Mononuclear cell (primary cell): ENCODE data around the gene TMEM242. TPM values are rescaled to one million over a fixed set of nuclear protein-coding genes. Genes with fewer than 3 reads are reported as not detected.

Source experiments
- H3K27me3 ChIP-seq: 2 replicates; pipeline ENCODE4 v1.6.0; 2011; ENCODE audit warnings: low read length, control low read depth; ENCODE audit not compliant: insufficient read depth
- H3K4me1 ChIP-seq: 2 replicates; pipeline ENCODE4 v1.5.1; 2011; ENCODE audit warnings: mild to moderate bottlenecking, low read length, control low read depth; ENCODE audit not compliant: insufficient read depth
- H3K4me3 ChIP-seq: 2 replicates; pipeline ENCODE4 v1.5.1; 2011; ENCODE audit warnings: mild to moderate bottlenecking, low read length, moderate library complexity
- H3K9me3 ChIP-seq: 2 replicates; pipeline ENCODE4 v1.5.1; 2011; ENCODE audit warnings: low read depth, mild to moderate bottlenecking, control low read depth, low read length
- total RNA-seq: library from RNA; depleted of rRNA; stranded (reverse); fragments of >200 nt; gene quantifications from one replicate; pipeline ENCODE4 v1.2.3, GENCODE V29; 2012

The TMEM242 gene
- total RNA-seq, 1 donor: 9.7 TPM

DNA sequence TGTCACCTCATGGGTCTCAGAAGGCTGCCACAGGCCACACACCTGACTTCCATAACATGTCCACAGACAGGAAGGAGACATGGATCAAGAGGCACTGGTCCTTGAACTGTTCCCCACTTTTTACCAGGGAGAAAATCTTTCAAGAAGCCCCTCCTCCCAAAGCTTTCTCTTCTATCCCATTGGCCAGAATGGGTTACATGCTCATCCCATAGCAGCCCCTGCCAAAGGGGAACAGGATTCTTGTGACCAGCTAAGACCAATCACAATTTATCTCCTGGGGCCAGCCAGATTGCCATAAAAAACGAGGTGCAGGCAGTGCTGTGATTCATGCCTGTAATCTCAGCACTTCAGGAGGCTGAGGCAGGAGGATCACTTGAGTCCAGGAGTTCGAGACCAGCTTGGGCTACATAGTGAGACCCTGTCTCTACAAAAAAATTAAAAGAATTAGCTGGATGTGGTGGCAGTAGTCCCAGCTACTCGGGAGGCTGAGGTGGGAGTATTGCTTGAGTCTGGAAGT is 59.4 kb downstream of the TMEM242 start:
- Histone ChIP-seq H3K4me1 (no peaks in the 10 kb centered on the region), H3K9me3 (no peaks in the 10 kb centered on the region), H3K27me3 (no peaks in the 10 kb centered on the region), H3K4me3 (no peak overlapping the region)

DNA sequence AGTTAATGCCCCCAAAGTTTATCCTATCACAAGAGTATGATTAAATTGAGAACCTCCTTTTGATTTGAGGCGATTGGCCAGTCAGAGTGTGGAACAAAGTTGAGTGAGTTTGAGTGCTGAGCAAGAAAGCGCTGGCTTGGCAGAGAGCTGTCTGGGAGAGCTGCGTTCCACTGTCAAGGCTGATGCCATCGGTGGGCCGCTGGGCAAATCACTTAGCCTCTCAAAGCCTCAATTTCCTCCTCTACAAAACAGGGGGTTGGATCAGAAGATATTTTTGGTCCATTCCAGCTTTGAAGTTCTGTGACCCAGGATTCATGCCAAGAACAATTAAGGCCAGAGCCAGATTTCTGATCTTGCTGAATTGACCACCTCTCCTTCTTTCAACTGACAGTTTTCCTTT is 60.2 kb downstream of the TMEM242 start:
- H3K4me1 ChIP-seq: no peaks in the 10 kb centered on the region
- no peaks in the 10 kb centered on the region for H3K9me3 ChIP-seq
- no peaks in the 10 kb centered on the region for H3K27me3 ChIP-seq
- no peak overlapping the region for H3K4me3 ChIP-seq

DNA sequence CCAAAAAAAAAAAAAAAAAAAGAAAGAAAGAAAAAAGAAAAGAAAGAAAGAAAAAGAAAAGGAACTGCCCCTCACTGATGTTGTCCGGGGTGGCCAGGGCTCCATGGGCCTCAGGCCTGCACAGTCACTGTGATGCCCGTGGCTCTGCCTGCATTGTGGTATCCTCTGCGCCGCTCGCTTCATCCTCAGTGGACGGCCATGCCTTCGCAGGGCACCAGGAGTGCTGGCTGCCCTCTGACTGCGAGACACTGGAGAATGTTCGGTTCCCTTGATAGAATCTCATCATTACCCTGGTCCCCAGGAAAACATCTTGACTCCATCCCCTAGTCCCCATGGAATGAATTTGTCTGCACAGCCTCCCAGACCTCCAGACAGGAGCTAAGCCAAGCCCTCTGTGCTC is 61.7 kb downstream of the TMEM242 start:
- no peak overlapping the region for H3K4me3 ChIP-seq
- no peaks in the 10 kb centered on the region for H3K4me1 ChIP-seq
- H3K27me3 ChIP-seq: no peaks in the 10 kb centered on the region
- H3K9me3 ChIP-seq: no peaks in the 10 kb centered on the region

DNA sequence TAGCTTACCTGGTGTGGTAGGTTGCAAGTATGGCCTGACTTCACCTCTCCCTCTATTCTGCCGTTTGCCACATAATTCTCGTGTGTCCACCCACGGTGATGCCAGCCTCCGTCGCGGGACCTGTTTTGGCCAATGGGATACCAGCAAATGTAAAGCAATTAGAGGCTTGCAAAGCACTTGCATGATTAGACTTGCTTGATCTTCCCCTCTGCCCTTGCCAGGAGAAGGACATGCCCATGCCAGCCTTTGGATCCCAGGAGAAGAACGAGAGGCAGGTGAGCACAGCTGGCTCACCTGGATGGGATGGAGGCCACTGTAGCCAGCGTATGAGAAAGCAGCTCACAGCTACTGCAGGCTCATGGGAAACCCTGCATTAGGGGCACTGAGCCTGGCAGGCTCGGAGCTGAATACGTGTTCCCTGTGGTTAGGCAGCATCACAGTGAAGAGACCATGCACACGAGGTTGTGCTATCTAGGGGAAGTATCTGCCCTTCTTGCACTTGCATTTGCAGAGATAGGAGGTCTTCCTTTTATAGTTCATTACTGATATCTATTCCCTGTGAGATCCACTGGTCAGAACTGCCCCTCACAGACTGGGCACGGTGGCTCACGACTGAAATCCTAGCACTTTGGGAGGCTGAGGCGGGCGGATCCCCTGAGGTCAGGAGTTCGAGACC is 62.4 kb downstream of the TMEM242 start:
- H3K9me3 ChIP-seq: no peaks in the 10 kb centered on the region
- no peak overlapping the region for H3K4me3 ChIP-seq
- no peaks in the 10 kb centered on the region for H3K27me3 ChIP-seq
- no peaks in the 10 kb centered on the region for H3K4me1 ChIP-seq

DNA sequence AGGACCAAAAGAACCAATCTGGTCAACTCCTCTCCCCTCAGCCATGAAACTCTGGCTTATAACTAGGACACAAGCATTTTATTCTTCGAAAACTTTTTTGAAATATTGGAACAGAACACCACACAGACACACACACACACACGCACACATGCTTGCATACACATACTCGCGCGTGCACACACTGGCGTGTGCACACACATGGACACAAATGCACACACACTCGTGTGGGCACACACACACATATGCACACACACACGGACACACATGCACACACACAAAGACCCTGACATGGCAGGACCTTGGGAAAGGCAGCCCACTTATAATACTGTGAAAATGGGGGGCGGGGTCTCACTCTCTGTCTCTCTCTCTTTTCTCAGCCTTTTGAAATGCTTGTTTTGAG is 63.9 kb downstream of the TMEM242 start:
- no peaks in the 10 kb centered on the region for H3K4me1 ChIP-seq
- H3K4me3 ChIP-seq: no peak overlapping the region
- H3K27me3 ChIP-seq: no peaks in the 10 kb centered on the region
- H3K9me3 ChIP-seq: no peaks in the 10 kb centered on the region

DNA sequence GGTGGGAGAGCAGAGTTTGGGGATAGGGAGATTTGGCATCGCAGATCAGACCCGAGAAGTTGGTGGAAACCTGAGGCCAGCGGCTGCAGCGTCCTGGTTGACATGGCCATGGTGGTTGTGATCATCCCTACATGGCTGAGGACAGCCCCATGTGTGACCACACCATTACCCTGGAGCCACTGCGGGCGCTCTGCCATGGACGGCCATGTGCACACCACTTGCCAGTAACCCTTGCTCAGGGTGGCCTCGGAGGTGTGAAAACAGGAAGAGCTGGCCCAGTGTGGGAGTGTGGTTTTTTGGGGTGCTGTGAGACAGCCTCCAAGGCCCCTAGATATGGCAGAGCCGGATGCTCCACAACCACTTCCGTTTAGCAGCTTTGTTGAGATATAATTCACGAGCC is 64.4 kb downstream of the TMEM242 start:
- Histone ChIP-seq H3K27me3 (no peaks in the 10 kb centered on the region), H3K4me3 (no peak overlapping the region), H3K4me1 (no peaks in the 10 kb centered on the region), H3K9me3 (no peaks in the 10 kb centered on the region)

DNA sequence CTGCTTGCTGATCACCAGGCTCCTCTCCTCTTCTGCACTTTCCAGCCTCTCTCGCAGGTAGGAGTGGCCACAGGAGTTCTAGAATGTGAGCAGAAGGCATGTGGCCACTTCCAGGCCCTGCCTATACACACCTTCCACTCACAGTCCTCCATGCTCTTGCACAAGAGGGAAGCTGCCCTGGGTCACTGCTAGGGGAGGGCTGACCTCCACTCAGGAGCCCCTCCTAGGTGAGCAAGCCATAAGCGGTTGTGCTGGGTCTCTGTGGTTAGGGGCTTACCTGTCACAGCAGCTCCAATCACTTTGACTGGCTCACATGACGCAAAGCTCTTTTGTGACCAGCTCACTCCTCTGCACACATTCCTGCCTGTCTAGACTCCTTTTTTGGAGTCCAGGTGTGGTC is 68.2 kb downstream of the TMEM242 start:
- H3K9me3 ChIP-seq: no peaks in the 10 kb centered on the region
- no peak overlapping the region for H3K4me3 ChIP-seq
- no peaks in the 10 kb centered on the region for H3K4me1 ChIP-seq
- H3K27me3 ChIP-seq: no peaks in the 10 kb centered on the region

DNA sequence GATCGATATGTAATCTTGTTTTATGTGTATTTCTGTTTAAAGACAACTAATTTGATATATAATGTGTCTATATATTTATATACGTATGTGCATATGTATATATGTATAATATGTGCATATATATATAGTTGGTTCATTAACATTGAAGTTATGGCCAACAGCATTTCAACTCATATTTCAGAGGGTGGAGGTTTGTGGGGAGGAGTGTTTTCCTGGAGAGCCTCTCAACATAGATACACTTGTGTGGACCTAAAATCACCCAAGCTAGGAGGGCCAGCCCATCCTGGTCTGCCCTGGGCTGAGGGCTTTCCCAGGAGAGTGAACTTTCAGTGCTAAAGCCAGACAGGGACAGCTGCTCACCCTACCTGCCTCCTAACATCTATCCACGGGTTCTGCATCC is 68.8 kb downstream of the TMEM242 start:
- H3K27me3 ChIP-seq: no peaks in the 10 kb centered on the region
- H3K9me3 ChIP-seq: no peaks in the 10 kb centered on the region
- no peaks in the 10 kb centered on the region for H3K4me1 ChIP-seq
- no peak overlapping the region for H3K4me3 ChIP-seq

DNA sequence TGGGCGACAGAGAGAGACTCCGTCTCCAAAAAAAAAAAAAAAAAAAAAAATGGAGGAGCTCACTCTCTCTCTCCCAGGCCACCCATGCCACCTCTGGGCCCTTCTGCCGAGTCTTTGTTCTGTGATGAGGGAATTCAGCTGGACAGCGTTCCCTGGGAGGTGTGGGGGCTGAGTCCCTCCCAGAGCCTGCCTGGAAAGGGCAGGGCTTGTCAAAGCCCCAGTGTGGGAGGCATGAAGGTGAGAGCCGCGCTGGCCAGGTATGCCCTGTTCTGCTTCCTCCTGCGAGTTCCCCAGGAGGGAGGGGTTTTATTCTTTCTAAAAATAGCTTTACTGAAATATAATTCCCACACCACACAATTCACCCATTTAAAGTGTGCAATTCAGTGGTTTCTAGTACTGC is 69.6 kb downstream of the TMEM242 start:
- Histone ChIP-seq H3K4me1 (no peaks in the 10 kb centered on the region), H3K4me3 (no peak overlapping the region), H3K27me3 (no peaks in the 10 kb centered on the region), H3K9me3 (no peaks in the 10 kb centered on the region)

DNA sequence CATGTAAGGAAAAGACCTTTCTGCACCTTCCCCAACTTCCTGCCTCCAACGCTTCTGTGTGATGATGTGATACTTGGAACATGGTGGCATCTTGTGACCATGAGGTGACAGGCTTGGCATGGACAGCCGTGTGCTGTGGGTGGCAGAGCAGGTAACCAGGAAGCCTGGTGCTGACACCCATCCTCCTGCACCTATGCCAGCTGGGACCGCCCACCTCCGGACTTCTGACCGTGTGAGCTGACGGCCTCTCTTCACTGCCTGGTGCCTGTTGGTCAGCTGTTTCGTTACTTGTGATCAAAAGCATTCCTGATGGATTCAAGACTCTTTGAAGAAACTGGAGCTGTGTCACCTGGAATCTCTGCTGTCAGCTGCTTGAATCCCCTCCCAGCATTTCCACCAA is 70.3 kb downstream of the TMEM242 start:
- Histone ChIP-seq H3K27me3 (no peaks in the 10 kb centered on the region), H3K9me3 (no peaks in the 10 kb centered on the region), H3K4me1 (no peaks in the 10 kb centered on the region), H3K4me3 (no peak overlapping the region)

DNA sequence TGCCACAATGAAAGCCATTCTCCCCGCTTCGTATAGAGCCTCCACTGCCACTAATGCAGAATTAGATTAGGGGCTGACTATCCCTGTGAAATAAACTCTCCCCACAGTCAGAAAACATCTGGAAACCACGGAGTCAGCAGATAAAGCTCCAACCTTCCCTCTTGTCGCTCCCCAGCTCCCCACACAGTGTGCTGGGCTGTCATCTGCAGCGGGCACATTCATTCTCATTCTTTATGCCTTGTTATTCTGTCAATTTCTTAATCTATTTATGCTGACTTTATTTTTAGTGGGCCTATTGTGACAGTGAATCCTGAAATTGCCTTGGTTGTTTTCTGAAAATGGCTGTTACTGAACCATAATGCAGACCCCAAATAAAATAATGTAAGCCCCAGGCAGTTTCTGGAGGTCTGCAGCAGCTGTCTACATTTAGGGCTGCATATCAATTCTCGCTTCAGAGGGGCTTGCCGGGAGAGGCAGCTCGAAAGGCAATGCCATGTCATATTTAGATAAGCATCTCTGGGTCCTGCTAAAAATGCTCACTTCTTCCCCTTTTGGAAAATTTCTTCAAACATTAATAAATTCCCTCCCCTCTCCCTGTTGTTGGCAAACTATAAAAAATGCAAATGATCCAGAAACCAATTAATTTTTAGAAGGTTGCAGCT is 71.6 kb downstream of the TMEM242 start:
- no peaks in the 10 kb centered on the region for H3K4me1 ChIP-seq
- H3K9me3 ChIP-seq: no peaks in the 10 kb centered on the region

DNA sequence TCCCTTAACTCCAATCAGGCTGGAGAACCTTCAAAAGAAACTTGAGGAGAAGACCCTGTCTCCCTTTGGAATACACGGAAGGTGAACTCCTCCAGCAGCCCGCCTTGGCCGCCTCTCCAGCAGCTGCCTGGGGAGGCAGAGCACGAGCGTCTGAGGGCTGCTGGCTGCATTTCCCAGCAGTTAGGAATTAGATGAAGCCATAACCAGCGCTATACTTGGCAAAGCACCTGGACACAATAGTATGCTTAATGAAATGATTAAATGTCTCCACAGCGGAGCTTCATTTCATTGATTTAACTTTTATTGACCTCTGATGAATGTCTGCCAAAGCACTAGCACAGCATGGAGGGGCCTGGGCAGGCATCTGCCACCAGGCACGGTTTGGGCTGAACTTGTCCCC is 73.5 kb downstream of the TMEM242 start:
- H3K27me3 ChIP-seq: no peaks in the 10 kb centered on the region
- H3K4me3 ChIP-seq: no peak overlapping the region
- no peaks in the 10 kb centered on the region for H3K9me3 ChIP-seq

More for the DNA sequence above, 71.6 kb downstream of the TMEM242 start:
- no peaks in the 10 kb centered on the region for H3K27me3 ChIP-seq
- no peak overlapping the region for H3K4me3 ChIP-seq

DNA sequence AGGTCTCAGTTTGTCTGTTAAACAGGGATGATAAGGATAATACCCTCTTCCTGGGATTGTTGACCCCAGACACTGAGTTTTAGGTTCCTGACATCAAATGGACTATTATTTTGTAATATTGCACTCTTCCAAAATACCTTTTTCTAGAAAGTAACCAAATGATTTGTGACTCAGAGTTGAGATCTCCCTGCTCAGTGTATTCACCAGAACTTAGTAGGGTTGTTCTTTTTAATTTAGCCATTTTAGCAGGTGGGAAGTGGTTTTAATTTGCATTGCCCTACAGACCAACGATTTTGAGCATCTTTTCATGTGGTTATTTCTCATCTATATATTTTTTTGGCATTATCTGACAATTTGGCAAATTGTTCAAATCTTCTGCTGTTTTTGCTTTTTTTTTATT is 75.1 kb downstream of the TMEM242 start:
- H3K4me1 ChIP-seq: no peaks in the 10 kb centered on the region

More for the DNA sequence above, 73.5 kb downstream of the TMEM242 start:
- H3K4me1 ChIP-seq: no peaks in the 10 kb centered on the region

DNA sequence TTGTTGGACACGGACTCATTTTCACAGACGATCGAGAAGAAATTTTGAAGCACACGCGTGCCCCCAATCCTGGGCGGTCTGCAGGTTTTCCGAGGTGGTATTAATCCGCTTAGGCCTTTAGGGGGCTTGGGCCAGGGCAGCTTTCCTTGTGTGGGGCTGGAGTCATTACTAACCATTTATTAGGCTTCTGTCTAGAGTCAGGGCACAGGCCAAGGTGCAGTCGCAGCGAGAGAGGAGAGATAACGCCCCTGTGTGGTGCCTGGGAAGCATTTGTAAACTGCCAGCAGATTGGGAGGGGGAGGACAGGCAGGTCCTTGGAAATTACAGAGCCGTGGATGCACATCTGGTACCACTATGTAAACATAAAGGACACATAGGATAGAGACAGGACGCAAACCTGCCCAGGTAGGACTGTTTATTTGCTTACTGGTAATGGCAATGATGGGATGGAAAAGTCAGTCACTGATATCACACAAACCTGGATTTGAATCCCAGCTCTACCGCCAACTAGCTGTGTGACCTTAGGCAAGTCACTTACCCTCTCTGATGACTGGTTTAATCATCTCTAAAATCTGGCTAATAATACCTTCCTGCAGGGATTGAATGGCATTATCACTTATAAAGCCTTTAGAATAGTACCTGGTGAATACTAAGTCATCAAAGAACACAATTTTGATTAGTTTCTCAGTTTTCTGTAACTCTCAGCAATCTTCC is 76.4 kb downstream of the TMEM242 start:
- Histone ChIP-seq H3K27me3 (no peaks in the 10 kb centered on the region), H3K4me3 (no peak overlapping the region), H3K4me1 (no peaks in the 10 kb centered on the region)

More for the DNA sequence above, 75.1 kb downstream of the TMEM242 start:
- H3K9me3 ChIP-seq: no peaks in the 10 kb centered on the region
- H3K4me3 ChIP-seq: no peak overlapping the region
- H3K27me3 ChIP-seq: no peaks in the 10 kb centered on the region

DNA sequence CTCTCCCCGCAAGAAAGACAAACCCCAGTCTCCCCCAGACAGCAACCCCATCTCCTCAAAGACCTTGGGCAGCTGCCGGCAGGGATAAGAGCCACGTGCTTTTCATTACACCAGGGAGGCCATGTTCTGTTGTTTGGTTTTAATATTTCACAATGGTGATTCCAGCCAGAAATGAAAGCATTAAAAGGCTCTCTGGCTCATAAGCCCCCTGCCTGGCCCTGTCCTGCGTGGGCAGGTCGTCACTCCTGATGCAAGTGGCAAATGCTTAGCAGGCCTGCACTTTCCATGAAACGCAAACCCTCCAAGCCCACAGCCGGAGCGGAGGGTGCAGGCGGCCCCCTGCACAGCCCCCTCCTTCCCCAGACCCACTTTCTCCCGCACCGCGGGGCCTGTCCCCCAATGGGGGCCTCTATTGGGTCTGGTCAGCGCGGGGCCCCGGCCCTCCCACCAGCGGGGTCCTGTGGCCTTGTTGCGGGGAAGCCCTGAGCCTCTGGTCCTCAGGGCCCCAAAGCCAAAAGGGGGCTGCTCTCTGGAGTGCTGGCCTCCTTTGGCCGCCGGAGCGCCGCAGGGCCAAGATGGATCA is 77.2 kb downstream of the TMEM242 start:
- Histone ChIP-seq H3K4me3 (no peak overlapping the region), H3K27me3 (no peaks in the 10 kb centered on the region), H3K9me3 (no peaks in the 10 kb centered on the region), H3K4me1 (no peaks in the 10 kb centered on the region)

More for the DNA sequence above, 76.4 kb downstream of the TMEM242 start:
- H3K9me3 ChIP-seq: no peaks in the 10 kb centered on the region
